Prostate gland (tissue), 2 donors: ENCODE data around the gene NT5C3B. TPM values are rescaled to one million over a fixed set of nuclear protein-coding genes. Genes with fewer than 3 reads are reported as not detected.
"Not testable (repeated sequence)": the region's sequence is repeated elsewhere in the genome, so short reads cannot be mapped to it uniquely, and the experiment has no call there.

Experiments
- DNase-seq: peaks from one replicate; pipeline ENCODE4 v3.0.0-alpha.2; 2019; ENCODE audit warnings: low spot score
- H3K27ac ChIP-seq, 2 donors: fragments of 200-600 bp; sonication (generic); 2 replicates each; pipeline ENCODE4 v1.5.1; 2017 to 2019
- H3K27me3 ChIP-seq: fragments of 200-600 bp; sonication (generic); replicated peaks from 2 replicates; pipeline ENCODE4 v1.5.1; 2019; ENCODE audit not compliant: insufficient read depth
- H3K36me3 ChIP-seq, 2 donors: fragments of 200-600 bp; sonication (generic); 1 replicate in 1 of 2; 2 replicates in 1 of 2; pipeline versions ENCODE4 v1.5.1 to v1.8.1; 2017 to 2019
- H3K4me1 ChIP-seq: fragments of 200-600 bp; sonication (generic); replicated peaks from 2 replicates; pipeline ENCODE4 v1.5.1; 2019
- H3K4me3 ChIP-seq, 2 donors: fragments of 200-600 bp; sonication (generic); 2 replicates each; pipeline ENCODE4 v1.5.1; 2017 to 2019
- H3K9me3 ChIP-seq: fragments of 200-600 bp; sonication (generic); 2 replicates; pipeline ENCODE4 v1.5.1; 2017
- CTCF ChIP-seq, 4 experiments: fragments of 200-600 bp in 2 of 4; fragments of 450-650 bp in 2 of 4; sonication (generic) in 2 of 4; IDR thresholded peaks; 1 replicate in 3 of 4; 2 replicates in 1 of 4; pipeline ENCODE4 v1.5.1; 2016 to 2019; ENCODE audit warnings: antibody characterized with exemption in 4 of 4, mild to moderate bottlenecking in 2 of 4, moderate library complexity in 2 of 4
- POLR2A ChIP-seq: fragments of 450-650 bp; IDR thresholded peaks from one replicate; pipeline ENCODE4 v1.6.1; 2016; ENCODE audit warnings: antibody characterized with exemption, mild to moderate bottlenecking
- POLR2AphosphoS5 ChIP-seq: sonication (generic); formaldehyde crosslinking; IDR thresholded peaks from one replicate; pipeline ENCODE4 v1.6.1; 2017; ENCODE audit warnings: antibody characterized with exemption
- WGBS: methylation state at CpG from one replicate; pipeline ENCODE4 v1.1.5; 2018; 5-methylcytosine and 5-hydroxymethylcytosine counted together
- intact Hi-C: fragments of 100-400 bp; cut with DNase I; formaldehyde crosslinking; loops from one replicate; pipeline ENCODE4 v1.14.2; 2022
- total RNA-seq, 2 donors: library from RNA; depleted of rRNA; stranded (reverse); fragments of >200 nt; gene quantifications; one replicate each; pipeline ENCODE4 v1.1.0, GENCODE V29; 2016

Gene NT5C3B
- total RNA-seq, 2 donors from 2014 or later, result 53.9 to 67.2 TPM

- intact Hi-C loops, result no loop called here
- TF ChIP-seq POLR2A, result no peak
- TF ChIP-seq CTCF (IDR thresholded peaks at IDR 0.05), result no peak
- no peak for TF ChIP-seq POLR2AphosphoS5
- H3K4me3 ChIP-seq, result no peak overlapping the region
- no peaks in the 10 kb centered on the region for H3K27me3 ChIP-seq
- DNase-seq, result no peak
- H3K27ac ChIP-seq, result peak overlapping the region in 1 of 2 donors; percentile 19
- 92% methylated on average over 1 of the region's 1 CpG for WGBS
- peaks cover 45% of the 10 kb centered on the region for H3K4me1 ChIP-seq
- H3K9me3 ChIP-seq, result no peaks in the 10 kb centered on the region
- H3K36me3 ChIP-seq, result no peaks in the 10 kb centered on the region
Measured at GRCh38 chr17:41779954-41780353, 56.1 kb downstream of the NT5C3B start.

GRCh38 chr17:41777574-41778188 lies 58.4 kb downstream of the NT5C3B start:
- Histone ChIP-seq H3K27me3 (no peaks in the 10 kb centered on the region), H3K36me3 (no peaks in the 10 kb centered on the region), H3K4me3 (no peak overlapping the region), H3K4me1 (peaks cover 57% of the 10 kb centered on the region), H3K9me3 (no peaks in the 10 kb centered on the region), H3K27ac (peak overlapping the region; percentile 83 to 88)
- intact Hi-C loops, result no loop called here
- 14% methylated on average over 12 of the region's 12 CpGs for whole genome bisulfite sequencing
- peak in 1 of 4 experiments; percentile 14 for TF ChIP-seq CTCF (IDR thresholded peaks at IDR 0.05)
- peak; percentile 66 for TF ChIP-seq POLR2AphosphoS5
- no peak for TF ChIP-seq POLR2A
- DNase-seq, result peak; percentile 64

GRCh38 chr17:41777157-41777573 lies 58.9 kb downstream of the NT5C3B start:
- Histone ChIP-seq H3K27ac (peak overlapping the region; percentile 83 to 88), H3K9me3 (no peaks in the 10 kb centered on the region), H3K4me3 (no peak overlapping the region), H3K4me1 (peaks cover 56% of the 10 kb centered on the region), H3K27me3 (no peaks in the 10 kb centered on the region), H3K36me3 (no peaks in the 10 kb centered on the region)
- no peak for TF ChIP-seq POLR2A
- TF ChIP-seq CTCF (IDR thresholded peaks at IDR 0.05), result peak in 2 of 4 experiments; percentile 44
- no peak for TF ChIP-seq POLR2AphosphoS5
- DNase-seq, result no peak
- WGBS, result 35% methylated on average over 4 of the region's 4 CpGs
- intact Hi-C loops, result no loop called here

GRCh38 chr17:41776262-41776900 lies 59.7 kb downstream of the NT5C3B start:
- H3K4me3 ChIP-seq, DNase-seq, H3K9me3 ChIP-seq, H3K36me3 ChIP-seq, intact Hi-C loops, H3K27me3 ChIP-seq: not testable (repeated sequence)
- WGBS, result 80% methylated on average over 14 of the region's 14 CpGs
- Histone ChIP-seq H3K27ac (peak overlapping the region; percentile 83 to 88), H3K4me1 (peaks cover 55% of the 10 kb centered on the region)

- no peaks in the 10 kb centered on the region for H3K9me3 ChIP-seq
- H3K36me3 ChIP-seq, result peaks cover 0 to 4% of the 10 kb centered on the region in 2 donors
- no peaks in the 10 kb centered on the region for H3K27me3 ChIP-seq
- H3K4me3 ChIP-seq, result no peak overlapping the region
- WGBS, result 50% methylated on average over 12 of the region's 12 CpGs
- TF ChIP-seq CTCF (IDR thresholded peaks at IDR 0.05) (no peak), POLR2A (no peak), POLR2AphosphoS5 (no peak)
- no peak for DNase-seq
- peak overlapping the region; percentile 83 to 88 for H3K27ac ChIP-seq
- H3K4me1 ChIP-seq, result peaks cover 54% of the 10 kb centered on the region
- intact Hi-C loops, result no loop called here
Measured at GRCh38 chr17:41775394-41776226, 60.4 kb downstream of the NT5C3B start.
